ENCODE data around the gene TBC1D22A. TPM values are rescaled to one million over a fixed set of nuclear protein-coding genes. Genes with fewer than 3 reads are reported as not detected.

TBC1D22A gene
- total and polyA plus RNA-seq, 9 of the 15 experiments (the other 6 are each of a cell fraction or from before 2014, with no cell fraction given), result 0.20 to 11.5 (median 5.2) TPM

DNA sequence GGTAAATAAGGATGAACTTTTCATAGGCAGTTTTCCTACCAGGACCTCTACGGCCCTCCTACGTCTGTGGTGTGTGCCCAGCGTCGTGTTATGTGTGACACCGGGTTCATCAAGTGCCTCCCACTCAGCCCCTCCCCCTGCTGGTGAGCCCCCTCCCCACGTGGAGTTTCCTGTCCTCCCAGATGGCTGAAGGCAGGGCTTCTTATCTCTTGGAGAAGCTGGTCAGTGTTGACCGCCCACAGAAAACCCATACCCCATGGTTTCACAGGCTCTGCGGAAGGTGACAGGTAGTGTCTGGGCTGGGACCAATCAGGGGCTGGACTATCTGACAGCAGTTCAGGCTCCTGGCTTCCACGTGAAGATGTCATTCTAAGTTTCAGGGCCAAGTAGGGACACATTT, 393.5 kb downstream of the TBC1D22A start (continued):
- TF ChIP-seq, protein P1, sequence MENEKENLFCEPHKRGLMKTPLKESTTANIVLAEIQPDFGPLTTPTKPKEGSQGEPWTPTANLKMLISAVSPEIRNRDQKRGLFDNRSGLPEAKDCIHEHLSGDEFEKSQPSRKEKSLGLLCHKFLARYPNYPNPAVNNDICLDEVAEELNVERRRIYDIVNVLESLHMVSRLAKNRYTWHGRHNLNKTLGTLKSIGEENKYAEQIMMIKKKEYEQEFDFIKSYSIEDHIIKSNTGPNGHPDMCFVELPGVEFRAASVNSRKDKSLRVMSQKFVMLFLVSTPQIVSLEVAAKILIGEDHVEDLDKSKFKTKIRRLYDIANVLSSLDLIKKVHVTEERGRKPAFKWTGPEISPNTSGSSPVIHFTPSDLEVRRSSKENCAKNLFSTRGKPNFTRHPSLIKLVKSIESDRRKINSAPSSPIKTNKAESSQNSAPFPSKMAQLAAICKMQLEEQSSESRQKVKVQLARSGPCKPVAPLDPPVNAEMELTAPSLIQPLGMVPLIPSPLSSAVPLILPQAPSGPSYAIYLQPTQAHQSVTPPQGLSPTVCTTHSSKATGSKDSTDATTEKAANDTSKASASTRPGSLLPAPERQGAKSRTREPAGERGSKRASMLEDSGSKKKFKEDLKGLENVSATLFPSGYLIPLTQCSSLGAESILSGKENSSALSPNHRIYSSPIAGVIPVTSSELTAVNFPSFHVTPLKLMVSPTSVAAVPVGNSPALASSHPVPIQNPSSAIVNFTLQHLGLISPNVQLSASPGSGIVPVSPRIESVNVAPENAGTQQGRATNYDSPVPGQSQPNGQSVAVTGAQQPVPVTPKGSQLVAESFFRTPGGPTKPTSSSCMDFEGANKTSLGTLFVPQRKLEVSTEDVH (IDR thresholded peaks at IDR 0.05; ENCODE audit: low read depth, partially characterized antibody), result no peak
- no peak for TF ChIP-seq FIP1L1 (IDR thresholded peaks at IDR 0.05; ENCODE audit: low read depth, low read length, poor library complexity, severe bottlenecking)
- TF ChIP-seq EGR1 (conservative IDR thresholded peaks at IDR 0.05), result 0 out of 2 replicates have a peak, but pooled peaks have one; percentile 21
- no peak for TF ChIP-seq FOXA3 (CRISPR knock-in tag; conservative IDR thresholded peaks at IDR 0.05 in 1 of 2, IDR thresholded peaks at IDR 0.05 in 1 of 2)
- TF ChIP-seq RAD21 (CRISPR knock-in tag; conservative IDR thresholded peaks at IDR 0.05 in 1 of 2, IDR thresholded peaks at IDR 0.05 in 1 of 2), result no peak
- TF ChIP-seq CBFA2T3 (IDR thresholded peaks at IDR 0.05), result 0 out of 2 replicates have a peak, but pooled peaks have one; percentile 40
- TF ChIP-seq ETV6 (IDR thresholded peaks at IDR 0.05; ENCODE audit: borderline replicate concordance in 1 of 2, low read depth in 2 of 2, low read length in 1 of 2), result no peak
- TF ChIP-seq ETV6 (CRISPR knock-in tag; IDR thresholded peaks at IDR 0.05; ENCODE audit: borderline replicate concordance), result no peak
- TF ChIP-seq ZNF134 (CRISPR knock-in tag; conservative IDR thresholded peaks at IDR 0.05), result no peak
- no peak for TF ChIP-seq PHF21A (IDR thresholded peaks at IDR 0.05; ENCODE audit: borderline replicate concordance, low read depth)

Data from K562 (cell line).